GM21576 (cell line): ENCODE data around the gene OLFML2A.

Source experiments
- ATAC-seq: cut with Tn5 transposase; IDR thresholded peaks from one replicate; pipeline ENCODE4 v1.9.1; 2021; ENCODE audit warnings: mild to moderate bottlenecking, moderate library complexity; ENCODE audit not compliant: unreplicated experiment

The OLFML2A gene

GRCh38 chr9:124794902-124795491 is 18.1 kb downstream of the OLFML2A start:
- no peak for ATAC-seq

- no peak for ATAC-seq
Measured at GRCh38 chr9:124795881-124796431, 19.0 kb downstream of the OLFML2A start.

GRCh38 chr9:124797343-124798103 is 20.6 kb downstream of the OLFML2A start:
- no peak for ATAC-seq

- ATAC-seq: no peak
Measured at GRCh38 chr9:124799274-124800006, 22.5 kb downstream of the OLFML2A start.

- ATAC-seq: no peak
Measured at GRCh38 chr9:124800306-124801259, 23.6 kb downstream of the OLFML2A start.

GRCh38 chr9:124801356-124801755 is 24.4 kb downstream of the OLFML2A start:
- no peak for ATAC-seq

- ATAC-seq: no peak
Measured at GRCh38 chr9:124802426-124802825, 25.5 kb downstream of the OLFML2A start.

GRCh38 chr9:124803911-124804310 is 27.0 kb downstream of the OLFML2A start:
- no peak for ATAC-seq

- ATAC-seq: no peak
Measured at GRCh38 chr9:124805186-124805585, 28.3 kb downstream of the OLFML2A start.

- no peak for ATAC-seq
Measured at GRCh38 chr9:124808246-124808956, 31.5 kb downstream of the OLFML2A start.

GRCh38 chr9:124809211-124809610 is 32.3 kb downstream of the OLFML2A start:
- no peak for ATAC-seq

- no peak for ATAC-seq
Measured at GRCh38 chr9:124809741-124810500, 33.0 kb downstream of the OLFML2A start.

GRCh38 chr9:124810663-124811355 is 33.9 kb downstream of the OLFML2A start:
- no peak for ATAC-seq

GRCh38 chr9:124812441-124812876 is 35.5 kb downstream of the OLFML2A start:
- no peak for ATAC-seq

GRCh38 chr9:124813041-124813440 is 36.1 kb downstream of the OLFML2A start:
- ATAC-seq: no peak

GRCh38 chr9:124813501-124814163 is 36.7 kb downstream of the OLFML2A start:
- ATAC-seq: no peak

- ATAC-seq: no peak
Measured at GRCh38 chr9:124814164-124814535, 37.2 kb downstream of the OLFML2A start.

GRCh38 chr9:124815601-124816000 is 38.7 kb downstream of the OLFML2A start:
- no peak for ATAC-seq
